ENCODE results near the gene IGFLR1. TPM values are rescaled to one million over a fixed set of nuclear protein-coding genes. Genes with fewer than 3 reads are reported as not detected.
A peak's percentile ranks its signal among the peaks of the same experiment; 100 is the strongest.

The IGFLR1 gene
- total and polyA plus RNA-seq, 9 of the 15 experiments (the other 6 are each of a cell fraction or from before 2014, with no cell fraction given), result 1.0 to 14.3 (median 4.6) TPM

GRCh38 chr19:35721374-35721773 lies 20.9 kb downstream of the IGFLR1 start (continued):
- TF ChIP-seq ZBTB40 (IDR thresholded peaks at IDR 0.05) (no peak), ZBTB40 (CRISPR knock-in tag; IDR thresholded peaks at IDR 0.05) (no peak), U2AF1 (optimal IDR thresholded peaks at IDR 0.05; ENCODE audit: low read depth, low read length) (no peak), TFE3 (CRISPR knock-in tag; IDR thresholded peaks at IDR 0.05) (no peak), THAP7 (CRISPR knock-in tag; IDR thresholded peaks at IDR 0.05) (no peak), NCOR1 (IDR thresholded peaks at IDR 0.05) (no peak), SP2 (IDR thresholded peaks at IDR 0.05; ENCODE audit: extremely low read depth, low read depth, low read length, poor library complexity, severe bottlenecking) (no peak), HINFP (tag; conservative IDR thresholded peaks at IDR 0.05; ENCODE audit: low read depth) (no peak), NR2F6 (CRISPR knock-in tag; IDR thresholded peaks at IDR 0.05) (no peak), ZNF668 (CRISPR knock-in tag; IDR thresholded peaks at IDR 0.05) (no peak), POLR2B (IDR thresholded peaks at IDR 0.05; ENCODE audit: low read depth, partially characterized antibody) (peak; percentile 11), STAT5A (IDR thresholded peaks at IDR 0.05; ENCODE audit: borderline replicate concordance, low read length) (no peak), PTTG1 (tag; IDR thresholded peaks at IDR 0.05; ENCODE audit: low read depth) (no peak), HDAC8 (tag; IDR thresholded peaks at IDR 0.05) (no peak)
